Fibroblast of lung (primary cell): ENCODE data around the gene STK35. TPM values are rescaled to one million over a fixed set of nuclear protein-coding genes. Genes with fewer than 3 reads are reported as not detected.
A peak's percentile ranks its signal among the peaks of the same experiment; 100 is the strongest.

ENCODE experiments used
- DNase-seq, 2 donors: peaks; one replicate each; pipeline versions ENCODE4 v3.0.0 to v3.0.0-alpha.2; 2010; ENCODE audit warnings: low read depth in 2 of 2
- H2AFZ ChIP-seq: 2 replicates; pipeline ENCODE4 v1.5.1; 2012; ENCODE audit warnings: low read length, control low read depth, inconsistent platforms
- H3K27ac ChIP-seq: 2 replicates; pipeline ENCODE4 v1.5.1; 2011; ENCODE audit warnings: low read length, control low read depth; ENCODE audit not compliant: insufficient read depth
- H3K27me3 ChIP-seq: 2 replicates; pipeline ENCODE4 v1.5.1; 2011; ENCODE audit warnings: mild to moderate bottlenecking, low read length; ENCODE audit not compliant: control insufficient read depth, insufficient read depth
- H3K36me3 ChIP-seq: 2 replicates; pipeline ENCODE4 v1.5.1; 2011; ENCODE audit warnings: low read length; ENCODE audit not compliant: control insufficient read depth, insufficient read depth
- H3K4me1 ChIP-seq: 2 replicates; pipeline ENCODE4 v1.5.1; 2011; ENCODE audit warnings: low read length; ENCODE audit not compliant: control insufficient read depth, insufficient read depth; ENCODE audit errors: extremely low read depth
- H3K4me2 ChIP-seq: 2 replicates; pipeline ENCODE4 v1.5.1; 2011; ENCODE audit warnings: low read length, control low read depth; ENCODE audit not compliant: insufficient read depth; ENCODE audit errors: extremely low read depth
- H3K4me3 ChIP-seq, 4 experiments: fragments of 200-600 bp in 1 of 4; sonication (generic) in 1 of 4; replicated peaks in 1 of 4; 2 replicates each; pipeline ENCODE4 v1.5.1; 2011 to 2016; ENCODE audit warnings: low read length in 4 of 4, low read depth in 3 of 4, mild to moderate bottlenecking in 3 of 4, control low read depth in 2 of 4, inconsistent platforms in 1 of 4, mixed read lengths in 1 of 4; ENCODE audit not compliant: insufficient read depth in 1 of 4; ENCODE audit errors: control extremely low read depth in 1 of 4
- H3K79me2 ChIP-seq: 2 replicates; pipeline ENCODE4 v1.5.1; 2012; ENCODE audit warnings: mild to moderate bottlenecking, low read length, inconsistent platforms; ENCODE audit not compliant: control insufficient read depth, insufficient read depth
- H3K9ac ChIP-seq: 2 replicates; pipeline ENCODE4 v1.5.1; 2011; ENCODE audit warnings: mild to moderate bottlenecking, low read length, control low read depth; ENCODE audit not compliant: insufficient read depth
- H3K9me3 ChIP-seq: 2 replicates; pipeline ENCODE4 v1.5.1; 2012; ENCODE audit warnings: low read depth, low read length; ENCODE audit not compliant: control insufficient read depth, insufficient read depth
- H4K20me1 ChIP-seq: 2 replicates; pipeline ENCODE4 v1.5.1; 2011; ENCODE audit warnings: low read length; ENCODE audit not compliant: control insufficient read depth, insufficient read depth; ENCODE audit errors: extremely low read depth
- EZH2 ChIP-seq: IDR thresholded peaks from 2 replicates; pipeline ENCODE4 v1.5.1; 2012; ENCODE audit warnings: low read length, control low read depth, mild to moderate bottlenecking; ENCODE audit errors: missing control alignments
- polyA plus RNA-seq, 2 donors: library from polyadenylated mRNA; depleted of rRNA in 1 of 2; stranded (reverse) in 1 of 2; unstranded in 1 of 2; fragments of >200 nt; gene quantifications; 2 replicates each; pipeline ENCODE4 v1.2.1, GENCODE V29; 2011 to 2012; ENCODE audit warnings: missing spikeins in 1 of 2
- total RNA-seq: library from RNA; depleted of rRNA; stranded (reverse); fragments of >200 nt; gene quantifications from 2 replicates; pipeline ENCODE4 v1.2.1, GENCODE V29; 2014
- TF ChIP-seq, protein P1 (sequence below), 2 donors: IDR thresholded peaks in 1 of 2; conservative IDR thresholded peaks in 1 of 2; 1 replicate in 1 of 2; 2 replicates in 1 of 2; pipeline ENCODE4 v1.5.1; 2011 to 2012; ENCODE audit warnings: low read length in 2 of 2, control low read depth in 1 of 2, inconsistent platforms in 1 of 2, low read depth in 1 of 2, mild to moderate bottlenecking in 1 of 2

Gene STK35
- total and polyA plus RNA-seq, 2 donors (not counting 1 experiment from before 2014, with no cell fraction given): 8.5 to 14.4 TPM

- H3K9ac ChIP-seq: no peak overlapping the region
- H4K20me1 ChIP-seq: no peaks in the 10 kb centered on the region
- no peak overlapping the region for H3K4me3 ChIP-seq
- no peaks in the 10 kb centered on the region for H3K79me2 ChIP-seq
- no peak overlapping the region for H3K4me2 ChIP-seq
- H3K27ac ChIP-seq: no peak overlapping the region
- no peaks in the 10 kb centered on the region for H3K27me3 ChIP-seq
- H3K9me3 ChIP-seq: no peaks in the 10 kb centered on the region
- DNase-seq: no peak
- TF ChIP-seq, protein P1, sequence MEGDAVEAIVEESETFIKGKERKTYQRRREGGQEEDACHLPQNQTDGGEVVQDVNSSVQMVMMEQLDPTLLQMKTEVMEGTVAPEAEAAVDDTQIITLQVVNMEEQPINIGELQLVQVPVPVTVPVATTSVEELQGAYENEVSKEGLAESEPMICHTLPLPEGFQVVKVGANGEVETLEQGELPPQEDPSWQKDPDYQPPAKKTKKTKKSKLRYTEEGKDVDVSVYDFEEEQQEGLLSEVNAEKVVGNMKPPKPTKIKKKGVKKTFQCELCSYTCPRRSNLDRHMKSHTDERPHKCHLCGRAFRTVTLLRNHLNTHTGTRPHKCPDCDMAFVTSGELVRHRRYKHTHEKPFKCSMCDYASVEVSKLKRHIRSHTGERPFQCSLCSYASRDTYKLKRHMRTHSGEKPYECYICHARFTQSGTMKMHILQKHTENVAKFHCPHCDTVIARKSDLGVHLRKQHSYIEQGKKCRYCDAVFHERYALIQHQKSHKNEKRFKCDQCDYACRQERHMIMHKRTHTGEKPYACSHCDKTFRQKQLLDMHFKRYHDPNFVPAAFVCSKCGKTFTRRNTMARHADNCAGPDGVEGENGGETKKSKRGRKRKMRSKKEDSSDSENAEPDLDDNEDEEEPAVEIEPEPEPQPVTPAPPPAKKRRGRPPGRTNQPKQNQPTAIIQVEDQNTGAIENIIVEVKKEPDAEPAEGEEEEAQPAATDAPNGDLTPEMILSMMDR (conservative IDR thresholded peaks at IDR 0.05 in 1 of 2, IDR thresholded peaks at IDR 0.05 in 1 of 2; ENCODE audit: low read depth in 1 of 2, low read length in 2 of 2): no peak
- no peak for TF ChIP-seq EZH2
- no peak overlapping the region for H2AFZ ChIP-seq
- H3K4me1 ChIP-seq: peaks cover 12% of the 10 kb centered on the region
- H3K36me3 ChIP-seq: no peaks in the 10 kb centered on the region
These were observed 54.6 kb downstream of the STK35 start for GRCh38 chr20:2156224-2156623.

- no peak overlapping the region for H3K4me2 ChIP-seq
- H3K79me2 ChIP-seq: no peaks in the 10 kb centered on the region
- peaks cover 6% of the 10 kb centered on the region for H3K4me1 ChIP-seq
- DNase-seq: peak in 1 of 2 donors; percentile 22
- H3K36me3 ChIP-seq: no peaks in the 10 kb centered on the region
- H3K27me3 ChIP-seq: no peaks in the 10 kb centered on the region
- no peak overlapping the region for H3K4me3 ChIP-seq
- H4K20me1 ChIP-seq: no peaks in the 10 kb centered on the region
- no peaks in the 10 kb centered on the region for H3K9me3 ChIP-seq
- TF ChIP-seq, protein P1 (conservative IDR thresholded peaks at IDR 0.05 in 1 of 2, IDR thresholded peaks at IDR 0.05 in 1 of 2; ENCODE audit: low read depth in 1 of 2, low read length in 2 of 2): no peak
- TF ChIP-seq EZH2: no peak
- no peak overlapping the region for H3K27ac ChIP-seq
- no peak overlapping the region for H3K9ac ChIP-seq
- H2AFZ ChIP-seq: no peak overlapping the region
These were observed 55.3 kb downstream of the STK35 start for GRCh38 chr20:2156666-2157624.

GRCh38 chr20:2162125-2162822 lies 60.6 kb downstream of the STK35 start:
- Histone ChIP-seq H3K27ac (no peak overlapping the region), H3K4me2 (no peak overlapping the region), H3K4me1 (no peaks in the 10 kb centered on the region), H3K36me3 (no peaks in the 10 kb centered on the region), H3K4me3 (no peak overlapping the region), H2AFZ (no peak overlapping the region), H4K20me1 (no peaks in the 10 kb centered on the region), H3K79me2 (no peaks in the 10 kb centered on the region), H3K27me3 (no peaks in the 10 kb centered on the region), H3K9ac (no peak overlapping the region), H3K9me3 (no peaks in the 10 kb centered on the region)
- DNase-seq: no peak
- TF ChIP-seq EZH2: no peak
- TF ChIP-seq, protein P1 (conservative IDR thresholded peaks at IDR 0.05 in 1 of 2, IDR thresholded peaks at IDR 0.05 in 1 of 2; ENCODE audit: low read depth in 1 of 2, low read length in 2 of 2): no peak
